Rectal smooth muscle tissue (tissue), 1 donor: ENCODE results near the gene AKT1.
A peak's percentile ranks its signal among the peaks of the same experiment; 100 is the strongest.

Experiments
- H3K27ac ChIP-seq: one replicate; pipeline ENCODE4 v1.7.0; 2013; ENCODE audit warnings: low read depth, low read length, inconsistent platforms
- H3K27me3 ChIP-seq: one replicate; pipeline ENCODE4 v1.7.0; 2013; ENCODE audit warnings: low read length; ENCODE audit not compliant: control insufficient read depth, insufficient read depth
- H3K36me3 ChIP-seq: one replicate; pipeline ENCODE4 v1.7.0; 2013; ENCODE audit warnings: low read length; ENCODE audit not compliant: control insufficient read depth, insufficient read depth
- H3K4me1 ChIP-seq: one replicate; pipeline ENCODE4 v1.7.0; 2013; ENCODE audit warnings: low read length; ENCODE audit not compliant: control insufficient read depth, insufficient read depth
- H3K4me3 ChIP-seq: one replicate; pipeline ENCODE4 v1.7.0; 2013; ENCODE audit warnings: low read length
- H3K9ac ChIP-seq: one replicate; pipeline ENCODE4 v1.7.0; 2013; ENCODE audit warnings: low read length

The AKT1 gene

GRCh38 chr14:104800771-104801519, 5.4 kb upstream of the AKT1 start, which contains the start of gene ZBTB42:
Gene ZBTB42 (plus strand): TSS chr14:104801101. CDS start chr14:104801198, 97 bp downstream.
- peak within 1 kb of the TSS; percentile 84 for H3K9ac ChIP-seq
- H3K27me3 ChIP-seq: no peaks in the 10 kb centered on the region
- H3K4me3 ChIP-seq: peak within 1 kb of the TSS; percentile 82
- H3K36me3 ChIP-seq: no peaks in the 10 kb centered on the region
- H3K4me1 ChIP-seq: peaks cover 10% of the 10 kb centered on the region
- peak within 1 kb of the TSS; percentile 96 for H3K27ac ChIP-seq

GRCh38 chr14:104800015-104800770, 4.6 kb upstream of the AKT1 start:
- Histone ChIP-seq H3K27me3 (no peaks in the 10 kb centered on the region), H3K4me3 (peak overlapping the region; percentile 82), H3K36me3 (no peaks in the 10 kb centered on the region), H3K27ac (peak overlapping the region; percentile 96), H3K4me1 (peaks cover 12% of the 10 kb centered on the region), H3K9ac (peak overlapping the region; percentile 84)

GRCh38 chr14:104799244-104800014, 3.9 kb upstream of the AKT1 start:
- no peaks in the 10 kb centered on the region for H3K36me3 ChIP-seq
- peak overlapping the region; percentile 73 for H3K4me3 ChIP-seq
- H3K27me3 ChIP-seq: no peaks in the 10 kb centered on the region
- peak overlapping the region; percentile 96 for H3K27ac ChIP-seq
- peak overlapping the region; percentile 84 for H3K9ac ChIP-seq
- peaks cover 12% of the 10 kb centered on the region for H3K4me1 ChIP-seq

- peak overlapping the region; percentile 96 for H3K27ac ChIP-seq
- no peaks in the 10 kb centered on the region for H3K36me3 ChIP-seq
- H3K4me3 ChIP-seq: no peak overlapping the region
- no peak overlapping the region for H3K9ac ChIP-seq
- peaks cover 20% of the 10 kb centered on the region for H3K4me1 ChIP-seq
- no peaks in the 10 kb centered on the region for H3K27me3 ChIP-seq
These were observed 3.0 kb upstream of the AKT1 start for GRCh38 chr14:104798300-104799243.

- Histone ChIP-seq H3K4me1 (peaks cover 23% of the 10 kb centered on the region), H3K27ac (no peak overlapping the region), H3K9ac (no peak overlapping the region), H3K4me3 (no peak overlapping the region), H3K36me3 (no peaks in the 10 kb centered on the region), H3K27me3 (no peaks in the 10 kb centered on the region)
These were observed 1.8 kb upstream of the AKT1 start for GRCh38 chr14:104797115-104798044.

- Histone ChIP-seq H3K27ac (no peak overlapping the region), H3K4me1 (peaks cover 21% of the 10 kb centered on the region), H3K4me3 (no peak overlapping the region), H3K36me3 (no peaks in the 10 kb centered on the region), H3K9ac (no peak overlapping the region), H3K27me3 (no peaks in the 10 kb centered on the region)
These were observed 1.1 kb upstream of the AKT1 start for GRCh38 chr14:104796687-104797081.

- H3K4me3 ChIP-seq: peak overlapping the region; percentile 59
- H3K4me1 ChIP-seq: peaks cover 16% of the 10 kb centered on the region
These were observed 486 bp upstream of the AKT1 start for GRCh38 chr14:104795781-104796686.

GRCh38 chr14:104794631-104794992, 936 bp downstream of the AKT1 start:
- Histone ChIP-seq H3K9ac (peak overlapping the region; percentile 42), H3K36me3 (peaks cover 5% of the 10 kb centered on the region), H3K27ac (peak overlapping the region; percentile 38), H3K4me1 (peaks cover 16% of the 10 kb centered on the region), H3K27me3 (no peaks in the 10 kb centered on the region), H3K4me3 (peak overlapping the region; percentile 82)

More at GRCh38 chr14:104795781-104796686, 486 bp upstream of the AKT1 start:
- peak overlapping the region; percentile 87 for H3K27ac ChIP-seq
- no peaks in the 10 kb centered on the region for H3K27me3 ChIP-seq
- peak overlapping the region; percentile 57 for H3K9ac ChIP-seq
- peaks cover 2% of the 10 kb centered on the region for H3K36me3 ChIP-seq

GRCh38 chr14:104794099-104794498, 1.4 kb downstream of the AKT1 start:
- H3K4me3 ChIP-seq: peak overlapping the region; percentile 82
- H3K9ac ChIP-seq: no peak overlapping the region
- no peaks in the 10 kb centered on the region for H3K27me3 ChIP-seq
- H3K4me1 ChIP-seq: peaks cover 16% of the 10 kb centered on the region
- H3K27ac ChIP-seq: peak overlapping the region; percentile 38
- H3K36me3 ChIP-seq: peaks cover 6% of the 10 kb centered on the region

- Histone ChIP-seq H3K4me3 (peak overlapping the region; percentile 82), H3K36me3 (peaks cover 8% of the 10 kb centered on the region), H3K9ac (no peak overlapping the region), H3K27me3 (no peaks in the 10 kb centered on the region), H3K27ac (no peak overlapping the region), H3K4me1 (peaks cover 16% of the 10 kb centered on the region)
These were observed 1.9 kb downstream of the AKT1 start for GRCh38 chr14:104793703-104793959.
